Left ventricle myocardium inferior (tissue), 1 donor: ENCODE data around the gene ANKMY1. TPM values are rescaled to one million over a fixed set of nuclear protein-coding genes. Genes with fewer than 3 reads are reported as not detected.

Experiments used
- DNase-seq: peaks from one replicate; pipeline ENCODE4 v3.0.0-alpha.2; 2020
- H3K27ac ChIP-seq: fragments of 200-600 bp; replicated peaks from 2 replicates; pipeline ENCODE4 v1.8.0; 2021
- H3K27me3 ChIP-seq: fragments of 200-600 bp; 2 replicates; pipeline ENCODE4 v1.8.0; 2021; ENCODE audit warnings: low read depth
- H3K36me3 ChIP-seq: fragments of 200-600 bp; 2 replicates; pipeline ENCODE4 v1.8.0; 2021
- H3K4me1 ChIP-seq: fragments of 200-600 bp; 2 replicates; pipeline ENCODE4 v1.8.0; 2021
- H3K4me3 ChIP-seq: fragments of 200-600 bp; 2 replicates; pipeline ENCODE4 v1.8.0; 2021; ENCODE audit warnings: mild to moderate bottlenecking, moderate library complexity
- H3K9me3 ChIP-seq: fragments of 200-600 bp; replicated peaks from 2 replicates; pipeline ENCODE4 v1.8.0; 2021
- CTCF ChIP-seq: fragments of 200-600 bp; IDR thresholded peaks from 2 replicates; pipeline ENCODE4 v1.8.0; 2021; ENCODE audit warnings: antibody characterized with exemption, mild to moderate bottlenecking, borderline replicate concordance
- intact Hi-C: fragments of 100-400 bp; cut with micrococcal nuclease; formaldehyde crosslinking; loops from one replicate; pipeline ENCODE4 v1.11.0; 2022
- total RNA-seq: library from RNA; stranded (reverse); fragmentation: NEBNext Ultra II Directional; extraction: Animal tissue kit (Norgen Biotek cat#: 25700); gene quantifications from one replicate; pipeline ENCODE4 v1.2.1, GENCODE V29; 2021
- donor health status: DM: no; HTN: yes; CAD: no; lungs with severe emphysema.

ANKMY1 gene
- total RNA-seq, 1 donor from 2014 or later: 4.0 TPM

- DNase-seq: no peak
- peaks cover 57% of the 10 kb centered on the region for H3K27me3 ChIP-seq
- H3K4me1 ChIP-seq: peaks cover 44% of the 10 kb centered on the region
- H3K27ac ChIP-seq: no peak overlapping the region
- no peak for TF ChIP-seq CTCF
- peaks cover 5% of the 10 kb centered on the region for H3K36me3 ChIP-seq
- no peak overlapping the region for H3K4me3 ChIP-seq
- no peaks in the 10 kb centered on the region for H3K9me3 ChIP-seq
- intact Hi-C loops: no loop called here
These were observed 100.4 kb downstream of the ANKMY1 start for GRCh38 chr2:240457223-240458043.

- intact Hi-C loops: no loop called here
- Histone ChIP-seq H3K4me3 (no peak overlapping the region), H3K9me3 (no peaks in the 10 kb centered on the region), H3K4me1 (peaks cover 52% of the 10 kb centered on the region), H3K27ac (no peak overlapping the region), H3K36me3 (no peaks in the 10 kb centered on the region), H3K27me3 (peaks cover 65% of the 10 kb centered on the region)
- TF ChIP-seq CTCF: no peak
- no peak for DNase-seq
These were observed 101.2 kb downstream of the ANKMY1 start for GRCh38 chr2:240456447-240457222.

GRCh38 chr2:240455647-240456446, 101.9 kb downstream of the ANKMY1 start:
- no peaks in the 10 kb centered on the region for H3K36me3 ChIP-seq
- H3K4me1 ChIP-seq: peaks cover 59% of the 10 kb centered on the region
- DNase-seq: no peak
- H3K4me3 ChIP-seq: peak overlapping the region; percentile 30
- no peak for TF ChIP-seq CTCF
- H3K27ac ChIP-seq: peak overlapping the region; percentile 11
- H3K9me3 ChIP-seq: no peaks in the 10 kb centered on the region
- intact Hi-C loops: no loop called here
- H3K27me3 ChIP-seq: peaks cover 73% of the 10 kb centered on the region

- no peak for TF ChIP-seq CTCF
- intact Hi-C loops: no loop called here
- no peaks in the 10 kb centered on the region for H3K9me3 ChIP-seq
- H3K4me1 ChIP-seq: peaks cover 65% of the 10 kb centered on the region
- peak overlapping the region; percentile 11 for H3K27ac ChIP-seq
- no peak for DNase-seq
- no peak overlapping the region for H3K4me3 ChIP-seq
- H3K27me3 ChIP-seq: peaks cover 79% of the 10 kb centered on the region
- no peaks in the 10 kb centered on the region for H3K36me3 ChIP-seq
These were observed 102.5 kb downstream of the ANKMY1 start for GRCh38 chr2:240455272-240455646.
